ELR (cell line): ENCODE results near the gene FAM50B.
A peak's percentile ranks its signal among the peaks of the same experiment; 100 is the strongest.

Experiments
- DNase-seq: peaks from one replicate; pipeline ENCODE4 v3.0.0-alpha.2; 2015; ENCODE audit warnings: low read depth

FAM50B gene, protein sequence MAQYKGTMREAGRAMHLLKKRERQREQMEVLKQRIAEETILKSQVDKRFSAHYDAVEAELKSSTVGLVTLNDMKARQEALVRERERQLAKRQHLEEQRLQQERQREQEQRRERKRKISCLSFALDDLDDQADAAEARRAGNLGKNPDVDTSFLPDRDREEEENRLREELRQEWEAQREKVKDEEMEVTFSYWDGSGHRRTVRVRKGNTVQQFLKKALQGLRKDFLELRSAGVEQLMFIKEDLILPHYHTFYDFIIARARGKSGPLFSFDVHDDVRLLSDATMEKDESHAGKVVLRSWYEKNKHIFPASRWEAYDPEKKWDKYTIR

GRCh38 chr6:3848925-3849605 is at the start of gene FAM50B:
Gene FAM50B, plus strand, starts transcription at chr6:3849373. Its CDS starts 439 bp downstream, at chr6:3849812.
- peak; percentile 88 for DNase-seq

GRCh38 chr6:3799719-3800118 is 49.5 kb upstream of the FAM50B start:
- no peak for DNase-seq

DNA sequence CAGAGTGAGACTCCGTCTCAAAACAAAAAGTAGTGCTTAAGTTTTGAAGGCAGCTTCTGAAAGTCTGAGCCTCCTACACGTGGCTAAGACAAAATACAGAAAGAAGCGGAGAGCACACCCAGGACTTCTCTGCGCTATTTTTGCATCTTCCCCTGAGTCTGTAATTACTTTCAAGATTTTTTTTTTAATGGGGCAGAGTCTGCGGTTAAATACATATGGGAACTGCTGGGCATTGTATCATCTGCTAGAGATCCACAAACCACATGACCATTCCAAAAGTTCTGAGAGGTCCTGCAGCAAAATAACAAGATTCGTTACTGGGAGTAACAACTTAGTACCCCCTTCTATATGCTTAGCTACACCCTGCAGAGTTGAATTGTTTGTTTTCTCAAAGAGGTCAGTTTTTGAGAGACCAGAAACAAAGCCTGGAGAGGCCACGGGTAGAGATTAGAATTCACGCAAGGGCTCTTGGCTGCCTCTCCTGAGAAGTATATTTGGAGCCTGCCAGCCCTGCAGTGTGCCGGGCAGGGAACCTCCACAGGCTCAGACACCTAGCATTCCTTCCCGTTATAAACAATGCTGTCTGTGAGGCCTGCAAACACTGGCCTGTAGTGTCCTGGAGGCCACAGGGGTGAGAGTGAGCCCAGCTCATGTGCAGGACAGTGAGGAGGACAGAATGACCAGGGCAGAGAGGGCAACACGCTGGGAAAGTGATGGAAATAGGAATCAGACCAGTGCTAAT is 48.2 kb upstream of the FAM50B start:
- no peak for DNase-seq

GRCh38 chr6:3801960-3802359 is 47.2 kb upstream of the FAM50B start:
- no peak for DNase-seq

GRCh38 chr6:3803627-3804468 is 45.3 kb upstream of the FAM50B start:
- DNase-seq, result peak; percentile 91

DNA sequence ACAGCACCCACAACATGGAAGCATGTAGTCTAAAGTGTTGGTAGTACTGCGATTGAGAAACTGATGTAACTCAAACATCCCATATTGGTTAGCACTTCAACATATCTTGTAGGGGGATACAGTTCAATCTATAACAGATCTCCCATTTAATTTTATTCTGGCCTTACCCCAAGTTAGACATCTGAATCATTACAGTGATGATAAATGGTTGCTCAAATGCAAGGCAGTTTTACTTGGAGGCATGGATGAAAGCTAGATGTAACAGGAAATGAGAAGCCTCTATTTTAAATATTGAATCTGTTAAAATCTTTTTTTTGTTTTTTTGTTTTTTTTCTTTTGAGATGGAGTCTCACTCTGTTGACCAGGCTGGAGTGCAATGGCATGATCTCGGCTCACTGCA is 44.2 kb upstream of the FAM50B start:
- DNase-seq, result peak; percentile 70

GRCh38 chr6:3805448-3806123 is 43.6 kb upstream of the FAM50B start:
- peak; percentile 82 for DNase-seq

GRCh38 chr6:3806169-3806922 is 42.8 kb upstream of the FAM50B start:
- no peak for DNase-seq

GRCh38 chr6:3808199-3808598 is 41.0 kb upstream of the FAM50B start:
- peak; percentile 67 for DNase-seq

DNA sequence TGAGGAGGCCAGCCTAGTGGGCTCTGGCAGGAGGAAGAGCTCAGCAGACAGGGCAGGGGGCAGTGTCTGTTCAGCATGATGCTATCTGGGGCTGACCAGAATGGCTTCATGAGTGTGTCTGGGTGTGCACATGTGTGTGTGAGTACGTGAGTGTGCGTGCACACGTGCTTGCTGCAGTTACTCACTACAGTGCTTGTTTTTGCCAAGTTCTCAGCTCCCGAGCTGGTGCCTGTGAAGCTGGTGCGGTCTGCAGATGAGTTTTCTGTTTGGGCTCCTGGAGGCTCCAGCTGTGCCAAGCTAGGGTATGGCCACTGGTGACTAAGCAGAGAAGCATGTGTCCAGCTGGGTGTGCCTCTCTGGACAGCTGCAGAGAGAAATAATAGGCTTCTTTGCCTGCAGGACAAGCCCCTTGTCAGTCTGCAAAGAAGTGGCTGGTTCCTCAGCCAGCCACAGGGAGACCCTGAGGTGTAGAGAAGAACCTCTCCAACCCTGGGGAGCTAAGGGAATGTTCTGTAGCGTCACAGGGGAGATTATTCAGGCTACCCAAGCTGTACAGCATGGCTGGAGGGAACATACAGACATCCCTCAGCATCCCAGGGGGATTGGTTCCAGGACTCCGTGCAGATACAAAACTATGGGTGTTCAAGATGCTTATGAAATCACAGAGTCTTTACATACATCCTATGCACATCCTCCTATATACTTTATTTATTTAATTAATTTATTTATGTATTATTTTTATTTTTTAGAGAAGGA is 40.2 kb upstream of the FAM50B start:
- peak; percentile 94 for DNase-seq

DNA sequence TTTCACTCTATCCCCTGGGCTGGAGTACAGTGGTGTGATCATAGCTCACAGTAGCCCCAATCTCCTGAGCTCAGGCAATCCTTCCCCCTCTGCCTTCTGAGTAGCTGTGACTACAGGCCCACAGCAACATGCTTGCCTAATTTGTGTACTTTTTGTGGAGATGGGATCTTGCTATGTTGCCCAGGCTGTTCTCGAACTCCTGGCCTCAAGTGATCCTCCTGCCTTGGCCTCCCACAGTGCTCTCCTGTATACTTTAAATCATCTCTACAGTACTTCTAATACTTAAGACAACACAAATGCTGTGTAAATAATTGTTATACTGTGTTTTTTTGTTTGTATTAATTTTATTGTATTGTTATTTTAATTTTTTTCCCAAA is 39.7 kb upstream of the FAM50B start:
- DNase-seq, result no peak

GRCh38 chr6:3809982-3810381 is 39.2 kb upstream of the FAM50B start:
- DNase-seq, result no peak

GRCh38 chr6:3811191-3811590 is 38.0 kb upstream of the FAM50B start:
- DNase-seq, result no peak

DNA sequence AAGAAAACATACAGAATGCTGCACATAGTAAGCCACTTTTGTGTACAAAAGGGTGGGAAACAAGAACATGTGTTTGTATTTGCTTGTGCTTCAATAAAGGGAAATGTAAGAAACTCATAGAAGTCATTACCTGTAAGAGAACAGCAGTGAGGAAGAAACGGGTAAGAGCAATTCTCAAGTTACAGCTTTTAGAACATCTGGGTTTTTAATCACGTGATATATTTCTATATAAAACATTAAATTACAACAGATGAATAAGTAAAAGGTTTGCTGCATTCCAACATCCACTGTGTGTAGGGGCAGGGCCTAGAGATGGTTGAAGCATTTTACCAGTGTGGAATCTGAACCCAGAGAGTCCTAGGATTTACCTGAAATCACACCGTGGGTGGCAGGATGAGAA is 36.6 kb upstream of the FAM50B start:
- no peak for DNase-seq

DNA sequence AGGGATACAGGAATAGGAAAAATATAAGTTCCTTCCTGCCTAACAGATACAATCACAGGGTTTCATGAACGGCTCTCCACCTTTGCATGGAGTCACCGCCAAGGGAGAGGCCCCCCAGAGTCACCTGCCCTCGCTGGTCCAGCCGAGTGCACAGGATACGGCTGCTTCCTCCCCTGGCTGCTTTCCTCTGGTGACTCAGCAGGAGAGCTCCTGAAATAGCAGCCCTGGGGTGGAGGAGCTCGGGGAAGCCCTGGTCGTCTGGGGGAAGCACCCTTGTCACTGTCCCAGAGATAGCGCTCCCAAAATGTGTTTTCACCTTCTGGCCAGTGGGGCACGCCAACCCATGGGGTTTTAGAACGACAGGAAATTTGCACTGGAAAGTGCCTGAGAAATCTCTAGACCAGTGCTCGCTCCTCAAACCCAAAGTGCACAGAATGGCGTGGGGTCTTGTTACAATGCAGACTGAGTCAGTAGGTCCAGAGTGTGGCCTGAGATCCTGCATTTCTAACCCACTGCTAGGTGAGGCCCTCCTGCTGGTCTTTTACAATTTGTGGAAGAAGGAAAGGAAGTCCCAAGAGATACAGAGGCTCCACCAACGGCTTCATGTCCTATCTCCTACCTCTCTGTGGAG is 35.9 kb upstream of the FAM50B start:
- DNase-seq, result peak; percentile 79

DNA sequence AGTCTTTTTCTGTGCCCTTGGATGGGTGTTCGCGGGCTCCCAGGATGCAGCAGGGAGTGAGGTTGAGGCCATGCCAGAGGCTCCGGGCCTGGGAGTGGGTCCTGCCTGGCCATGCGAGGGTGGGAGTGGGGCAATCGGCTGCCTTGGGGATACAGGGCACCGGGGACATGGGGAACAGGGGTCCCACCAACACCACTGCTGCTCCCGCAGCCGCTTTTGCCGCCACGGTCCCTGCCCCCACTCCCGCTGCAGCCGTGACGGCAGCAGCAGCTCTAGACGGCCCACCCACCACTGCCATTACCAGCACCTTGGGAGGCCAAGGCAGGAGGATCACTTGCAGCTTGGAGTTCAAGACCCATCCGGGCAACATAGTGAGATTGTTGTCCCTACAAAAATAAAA is 35.3 kb upstream of the FAM50B start:
- no peak for DNase-seq

- no peak for DNase-seq
Measured at GRCh38 chr6:3814539-3814938, 34.6 kb upstream of the FAM50B start.

GRCh38 chr6:3816251-3816650 is 32.9 kb upstream of the FAM50B start:
- no peak for DNase-seq
